Measurements from ENCODE around the gene TMEM184A. TPM values are rescaled to one million over a fixed set of nuclear protein-coding genes. Genes with fewer than 3 reads are reported as not detected.
A peak's percentile ranks its signal among the peaks of the same experiment; 100 is the strongest.

The TMEM184A gene
- total and polyA plus RNA-seq, 2 of the 13 experiments (the other 11 are each of a cell fraction or from before 2014, with no cell fraction given): 9.5 to 20.4 TPM

- TF ChIP-seq HINFP (CRISPR knock-in tag; IDR thresholded peaks at IDR 0.05; ENCODE audit: low read depth): no peak
- TF ChIP-seq NFE2 (CRISPR knock-in tag; IDR thresholded peaks at IDR 0.05): no peak
- no peak for TF ChIP-seq ZNF326 (CRISPR knock-in tag; IDR thresholded peaks at IDR 0.05; ENCODE audit: borderline replicate concordance)
- TF ChIP-seq BRD4 (CRISPR knock-in tag; IDR thresholded peaks at IDR 0.05): 0 out of 2 replicates have a peak, but pooled peaks have one; percentile 23
- no peak for TF ChIP-seq ZNF460 (CRISPR knock-in tag; IDR thresholded peaks at IDR 0.05; ENCODE audit: borderline replicate concordance)
- TF ChIP-seq ATF7-NPFF (CRISPR knock-in tag; IDR thresholded peaks at IDR 0.05; ENCODE audit: low read depth): peak; percentile 60; the same call in 1 of the 2 replicates
- TF ChIP-seq ZFX (CRISPR knock-in tag; IDR thresholded peaks at IDR 0.05; ENCODE audit: low read depth): peak; percentile 35; the same call in 1 of the 2 replicates
- TF ChIP-seq ZFP36L1 (CRISPR knock-in tag; IDR thresholded peaks at IDR 0.05): no peak
- TF ChIP-seq HOXA3 (CRISPR knock-in tag; IDR thresholded peaks at IDR 0.05): peak; percentile 63
- no peak; the same call in 1 of the 2 replicates for TF ChIP-seq TARDBP (CRISPR knock-in tag; IDR thresholded peaks at IDR 0.05)
- TF ChIP-seq ZNF816 (CRISPR knock-in tag; IDR thresholded peaks at IDR 0.05; ENCODE audit: borderline replicate concordance): 0 out of 2 replicates have a peak, but pooled peaks have one; percentile 17
- TF ChIP-seq PHF8 (CRISPR knock-in tag; IDR thresholded peaks at IDR 0.05): 0 out of 2 replicates have a peak, but pooled peaks have one; percentile 30
- TF ChIP-seq NCOR1 (IDR thresholded peaks at IDR 0.05; ENCODE audit: borderline replicate concordance, low read length): peak; percentile 69; the same call in 1 of the 2 replicates
- peak; percentile 52; the same call in 1 of the 2 replicates for TF ChIP-seq ZC3H13 (CRISPR knock-in tag; IDR thresholded peaks at IDR 0.05)
- peak; percentile 24 for TF ChIP-seq HNRNPLL (IDR thresholded peaks at IDR 0.05; ENCODE audit: low read depth, low read length, poor library complexity, severe bottlenecking)
- TF ChIP-seq SP5 (CRISPR knock-in tag; IDR thresholded peaks at IDR 0.05; ENCODE audit: borderline replicate concordance, low read depth): peak; percentile 21; the same call in 1 of the 2 replicates
- 0 out of 2 replicates have a peak, but pooled peaks have one; percentile 12 for TF ChIP-seq ETV5 (CRISPR knock-in tag; IDR thresholded peaks at IDR 0.05; ENCODE audit: borderline replicate concordance)
- no peak for TF ChIP-seq MNT (IDR thresholded peaks at IDR 0.05)
- TF ChIP-seq ZNF430 (CRISPR knock-in tag; IDR thresholded peaks at IDR 0.05): peak; percentile 45; the same call in 1 of the 2 replicates
- peak; percentile 58 for TF ChIP-seq KDM5B (CRISPR knock-in tag; IDR thresholded peaks at IDR 0.05; ENCODE audit: borderline replicate concordance)
- peak; percentile 74; the same call in 1 of the 2 replicates for TF ChIP-seq IRF9 (CRISPR knock-in tag; IDR thresholded peaks at IDR 0.05; ENCODE audit: borderline replicate concordance)
- TF ChIP-seq, protein P1, sequence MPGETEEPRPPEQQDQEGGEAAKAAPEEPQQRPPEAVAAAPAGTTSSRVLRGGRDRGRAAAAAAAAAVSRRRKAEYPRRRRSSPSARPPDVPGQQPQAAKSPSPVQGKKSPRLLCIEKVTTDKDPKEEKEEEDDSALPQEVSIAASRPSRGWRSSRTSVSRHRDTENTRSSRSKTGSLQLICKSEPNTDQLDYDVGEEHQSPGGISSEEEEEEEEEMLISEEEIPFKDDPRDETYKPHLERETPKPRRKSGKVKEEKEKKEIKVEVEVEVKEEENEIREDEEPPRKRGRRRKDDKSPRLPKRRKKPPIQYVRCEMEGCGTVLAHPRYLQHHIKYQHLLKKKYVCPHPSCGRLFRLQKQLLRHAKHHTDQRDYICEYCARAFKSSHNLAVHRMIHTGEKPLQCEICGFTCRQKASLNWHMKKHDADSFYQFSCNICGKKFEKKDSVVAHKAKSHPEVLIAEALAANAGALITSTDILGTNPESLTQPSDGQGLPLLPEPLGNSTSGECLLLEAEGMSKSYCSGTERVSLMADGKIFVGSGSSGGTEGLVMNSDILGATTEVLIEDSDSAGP (CRISPR knock-in tag; IDR thresholded peaks at IDR 0.05; ENCODE audit: borderline replicate concordance): peak; percentile 55
Measured at GRCh38 chr7:1531263-1531978, 24.6 kb downstream of the TMEM184A start (continued).

Data from HepG2 (cell line).